T follicular helper cell (primary cell): ENCODE results near the gene FLRT3.

ENCODE experiments used
- DNase-seq: peaks from one replicate; pipeline ENCODE4 v3.0.0-alpha.2; 2020; ENCODE audit warnings: low read depth
- total RNA-seq, 2 experiments: gene quantifications; one replicate each; lab custom pipeline; 2026; lab: John Stamatoyannopoulos, UW

FLRT3 gene
- 0 reads per million in 2 experiments for total RNA-seq

DNA sequence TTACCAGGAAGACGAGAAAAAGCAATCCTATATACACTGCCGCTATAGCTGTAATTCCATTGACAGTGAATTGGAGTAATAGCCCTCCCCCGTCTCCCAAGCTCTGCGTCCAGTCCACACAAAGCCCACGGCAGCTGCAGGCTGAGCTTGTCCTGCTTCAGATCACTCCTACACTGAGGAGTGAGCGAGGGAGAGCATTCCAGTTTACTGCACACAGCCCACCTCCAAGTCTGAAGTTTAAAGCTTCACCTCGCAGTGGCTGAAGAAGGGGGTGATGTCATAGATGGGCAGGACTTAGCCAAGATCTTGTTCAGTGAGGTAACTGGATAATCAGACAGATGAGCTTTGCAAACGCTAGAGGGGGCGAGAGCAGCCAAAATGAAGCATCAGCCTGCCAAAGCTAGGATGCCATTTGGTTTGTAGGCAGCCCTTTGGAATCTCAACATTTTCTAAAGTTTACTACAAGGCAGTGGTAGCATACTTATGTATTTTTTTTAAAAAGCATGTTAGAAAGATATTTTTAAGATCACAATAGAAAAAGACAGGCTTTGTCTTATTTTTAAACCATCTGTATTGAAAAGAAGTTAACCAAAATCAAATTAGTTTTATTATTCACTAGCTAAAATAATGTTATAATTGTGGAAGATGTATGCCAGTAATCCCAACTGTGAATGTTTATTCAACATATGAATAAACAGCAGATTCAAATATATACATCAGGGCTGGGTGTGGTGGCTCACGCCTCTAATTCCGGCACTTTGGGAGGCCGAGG lies at the start of gene FLRT3:
TSS of gene FLRT3 (minus strand) at position 213 of the 772 bp plus-strand sequence. CDS start 10,106 bp downstream, outside the sequence.
- no peak for DNase-seq

DNA sequence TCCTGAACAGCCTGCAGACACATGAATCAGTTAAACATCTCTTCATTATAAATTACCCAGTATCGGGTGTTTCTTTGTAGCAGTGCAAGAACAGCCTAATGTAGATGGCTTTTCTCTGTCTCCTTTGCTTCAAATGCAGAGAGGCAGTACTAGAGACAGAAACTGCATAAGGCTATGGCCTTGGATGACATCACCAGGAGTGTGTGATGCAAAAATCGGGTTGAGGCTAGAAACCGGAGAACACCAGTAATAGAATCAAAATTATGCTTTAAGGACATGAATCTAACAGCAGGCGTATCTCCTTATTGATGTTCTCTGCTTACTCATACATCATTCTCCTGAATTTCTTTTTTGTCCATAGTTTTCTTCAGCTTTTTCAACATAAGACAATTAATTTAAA lies 49.3 kb upstream of the FLRT3 start:
- no peak for DNase-seq

DNA sequence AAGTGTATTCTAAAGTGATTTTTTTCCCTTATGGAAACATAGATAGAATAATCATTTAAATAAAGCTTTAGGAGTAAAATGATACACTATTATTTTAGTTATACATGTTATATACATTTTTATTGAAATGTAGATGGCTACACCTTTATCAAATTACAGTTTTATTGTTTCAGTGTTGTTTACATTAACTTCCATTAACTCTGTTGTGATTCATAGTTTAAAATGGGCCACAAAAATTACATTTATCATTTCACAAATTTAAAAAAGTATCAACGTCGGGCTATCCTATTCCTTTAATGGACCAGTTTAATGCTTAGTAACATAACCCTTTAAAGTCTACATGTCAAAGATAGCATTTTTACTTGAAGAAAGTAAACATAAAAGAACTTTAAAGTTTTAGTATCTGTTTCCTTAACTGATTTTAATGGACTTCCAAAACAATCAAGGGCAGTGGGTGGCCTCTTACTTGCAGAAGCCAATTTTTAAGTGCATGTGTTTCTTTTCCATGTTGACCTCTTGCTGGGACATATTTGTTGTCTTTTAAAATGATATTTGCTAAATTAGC lies 47.8 kb upstream of the FLRT3 start:
- DNase-seq, result no peak

DNA sequence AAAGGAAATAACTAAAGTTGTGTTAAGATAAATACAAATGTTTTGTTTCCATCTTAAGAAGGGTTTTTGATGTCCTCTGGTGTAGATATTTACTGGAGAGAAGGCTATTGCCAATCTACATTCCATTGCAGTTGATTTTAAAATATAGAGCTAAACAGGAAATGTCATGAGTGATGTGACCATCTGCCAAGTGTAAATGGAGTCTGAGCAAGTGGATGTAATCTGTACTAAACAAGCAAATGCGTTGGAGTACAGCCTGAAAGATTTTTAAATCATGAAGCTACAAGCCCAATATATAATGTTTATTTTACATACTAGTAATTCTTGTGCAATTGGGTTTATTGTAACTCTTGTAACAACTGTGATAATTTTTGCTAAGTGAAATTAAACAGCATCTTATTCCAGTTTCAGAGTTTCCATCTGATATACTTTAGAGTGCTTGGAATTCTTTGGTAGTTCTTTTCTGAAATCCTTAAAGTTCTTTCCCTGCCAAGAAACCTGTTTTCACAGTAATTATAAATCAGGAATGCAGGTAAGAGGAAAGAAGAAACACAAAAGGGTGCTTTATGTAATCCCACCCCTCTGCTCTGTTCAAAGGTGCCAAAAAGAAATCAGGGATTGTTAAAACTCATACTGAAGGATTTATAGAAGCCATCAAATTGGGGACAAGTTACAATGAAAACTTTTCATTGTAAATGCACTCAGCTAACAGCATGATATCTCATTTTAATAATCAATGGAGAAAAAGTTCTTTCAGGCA lies 47.2 kb upstream of the FLRT3 start:
- DNase-seq, result no peak

DNA sequence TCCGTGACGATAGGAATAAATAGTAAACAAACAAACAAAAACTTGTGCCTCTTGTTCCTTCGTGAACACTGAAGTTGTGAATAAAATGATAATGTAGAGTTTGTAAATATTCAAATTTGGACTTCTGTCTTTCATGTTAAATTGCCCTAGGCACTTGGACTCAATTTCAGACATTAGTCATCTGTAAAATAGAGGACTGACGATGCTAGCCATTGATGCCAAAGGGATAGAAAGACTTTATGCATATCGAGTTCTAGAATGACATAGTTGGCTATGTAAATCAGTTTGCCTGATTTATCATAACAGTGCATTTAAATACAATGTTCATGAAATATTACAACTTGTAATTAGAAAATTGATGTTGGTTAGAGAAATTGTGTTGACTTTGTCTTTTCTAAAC lies 45.9 kb upstream of the FLRT3 start:
- DNase-seq, result no peak

DNA sequence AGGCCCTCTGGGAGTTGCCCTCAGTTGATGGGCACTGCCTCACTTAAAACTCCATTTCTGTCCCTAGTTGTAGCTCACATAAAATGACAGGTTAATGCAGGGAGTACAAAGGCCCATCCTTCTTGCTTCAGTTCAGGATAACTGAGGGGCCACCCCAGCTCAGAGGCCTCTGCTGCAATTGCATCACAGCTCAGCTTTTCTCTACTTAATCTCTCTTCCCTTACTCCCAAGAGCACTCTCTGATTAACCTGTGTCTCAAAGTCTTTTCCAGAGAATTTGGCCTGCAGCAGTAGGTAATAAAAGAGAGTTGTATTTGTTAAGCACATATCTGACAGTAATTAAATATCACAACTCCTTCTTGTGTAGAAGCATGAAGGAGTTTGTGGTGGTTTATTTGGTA lies 40.9 kb upstream of the FLRT3 start:
- no peak for DNase-seq

DNA sequence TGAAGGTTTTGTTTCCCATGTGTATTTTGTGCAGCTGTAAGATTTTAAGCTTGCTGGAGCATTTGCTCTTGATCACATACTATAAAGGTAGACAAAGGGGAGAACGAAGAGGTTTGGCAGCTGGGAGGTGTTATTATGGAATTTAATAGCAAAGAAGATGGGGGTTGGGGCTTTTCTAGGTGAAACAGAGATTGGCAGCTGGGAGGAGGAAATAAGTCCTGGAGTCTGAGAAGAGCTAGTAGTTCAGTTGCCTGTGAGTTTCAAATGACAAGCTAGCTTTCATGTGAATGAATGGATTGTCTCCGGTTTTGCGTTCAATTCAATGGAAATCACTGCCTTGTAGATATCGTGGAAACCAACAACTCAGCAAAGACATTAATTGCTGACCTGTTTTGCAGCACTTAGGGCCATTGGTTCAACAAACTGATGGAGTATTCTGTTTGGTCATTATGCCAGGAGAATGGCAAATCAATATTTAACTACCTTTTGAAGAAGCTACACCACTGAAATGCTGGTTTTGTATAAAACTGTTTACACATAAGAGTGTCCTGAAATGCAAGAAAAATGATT lies 38.1 kb upstream of the FLRT3 start:
- DNase-seq, result no peak

DNA sequence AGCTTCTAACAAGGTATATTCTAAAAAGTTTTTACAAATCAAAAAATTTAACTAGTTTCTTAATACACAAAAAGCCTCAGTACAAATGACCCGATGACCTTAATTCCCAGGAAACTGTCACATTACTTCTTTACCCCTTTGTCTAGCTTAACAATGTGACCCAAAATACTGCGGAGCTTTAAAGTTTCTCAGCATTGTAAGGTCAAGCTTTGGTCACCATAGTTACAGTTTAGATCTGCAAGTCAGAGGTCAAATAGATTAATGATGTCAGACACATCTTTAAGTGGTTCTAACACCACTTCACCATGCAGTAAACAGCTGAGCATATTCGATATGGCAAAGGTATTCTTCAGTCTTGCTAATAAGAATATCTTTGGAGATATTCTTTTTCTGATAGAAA lies 36.8 kb upstream of the FLRT3 start:
- DNase-seq, result no peak

DNA sequence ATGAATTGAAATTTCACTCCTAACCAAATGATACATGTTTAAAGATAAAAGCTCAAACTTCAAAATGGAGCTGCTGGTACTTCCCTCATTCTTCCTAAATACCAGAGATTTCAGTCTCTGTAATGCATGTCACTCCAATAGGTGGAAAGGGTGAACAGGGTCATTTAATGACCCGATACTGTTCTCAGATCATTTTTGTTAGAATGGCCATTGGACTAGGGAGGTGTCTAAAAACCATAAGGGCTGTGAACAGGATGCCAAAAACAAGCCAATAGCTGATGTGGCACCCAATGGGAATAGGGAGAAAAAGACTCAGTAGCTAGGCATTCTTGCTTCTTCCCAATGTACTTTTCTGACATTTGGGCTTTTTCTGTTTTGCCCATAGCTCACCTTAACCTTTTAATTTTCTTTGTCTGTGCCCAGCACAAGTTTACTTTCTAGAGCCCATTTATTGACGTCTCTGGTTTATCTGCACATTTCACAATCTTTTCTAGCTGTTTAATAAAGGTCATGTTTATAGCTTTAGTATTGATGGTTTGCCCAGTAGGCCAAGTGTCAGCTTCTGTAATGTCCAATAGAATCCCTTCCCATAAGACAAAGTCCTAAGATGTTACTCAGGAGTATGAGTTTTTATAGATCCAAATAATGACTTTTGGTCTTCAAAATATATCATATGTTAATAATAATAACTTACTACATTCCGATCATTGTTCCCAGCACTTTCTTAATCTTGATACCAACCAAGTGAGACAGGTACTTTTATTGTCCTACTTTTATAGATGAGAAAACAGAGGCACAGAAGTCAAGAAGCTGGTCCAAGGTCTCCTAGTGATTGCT lies 24.3 kb upstream of the FLRT3 start:
- no peak for DNase-seq

DNA sequence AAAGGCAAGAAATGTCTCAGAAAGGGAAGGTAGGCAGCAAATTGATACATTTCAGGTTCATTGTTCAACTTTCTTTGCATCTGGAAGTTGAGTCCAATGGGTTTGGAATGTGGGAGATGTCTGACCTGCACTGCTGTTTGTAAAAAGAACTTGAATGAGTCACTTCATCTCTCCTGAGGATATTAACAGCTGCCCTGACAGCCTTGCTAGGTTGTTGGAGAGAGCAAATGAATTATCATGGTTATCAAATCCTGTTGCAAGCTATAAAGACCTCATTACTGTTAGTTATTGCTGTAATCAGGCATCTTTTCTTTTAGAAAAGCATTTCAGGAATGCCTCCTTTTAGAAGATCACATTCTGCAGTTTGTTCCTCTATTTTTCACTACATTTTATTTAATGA lies 23.0 kb upstream of the FLRT3 start:
- no peak for DNase-seq

DNA sequence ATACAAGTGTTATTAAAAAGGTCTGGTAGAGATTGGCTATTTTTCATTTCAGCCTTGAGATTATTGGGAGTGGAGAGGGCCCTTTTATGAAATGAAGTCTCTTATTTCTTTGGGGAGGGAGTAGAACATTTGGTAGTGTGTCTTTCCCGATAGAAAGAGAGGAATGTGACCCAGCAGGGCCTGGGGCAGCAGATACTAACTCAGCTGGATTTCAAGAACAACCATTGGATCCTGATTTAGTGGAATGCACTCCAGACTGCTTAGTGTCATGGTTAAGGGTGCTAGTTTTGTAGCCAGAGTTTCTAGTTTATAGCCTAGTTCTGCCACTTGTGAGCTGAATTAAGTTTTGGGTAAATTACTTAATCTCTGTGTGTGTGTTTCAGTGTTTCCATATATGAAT lies 18.4 kb upstream of the FLRT3 start:
- DNase-seq, result no peak

DNA sequence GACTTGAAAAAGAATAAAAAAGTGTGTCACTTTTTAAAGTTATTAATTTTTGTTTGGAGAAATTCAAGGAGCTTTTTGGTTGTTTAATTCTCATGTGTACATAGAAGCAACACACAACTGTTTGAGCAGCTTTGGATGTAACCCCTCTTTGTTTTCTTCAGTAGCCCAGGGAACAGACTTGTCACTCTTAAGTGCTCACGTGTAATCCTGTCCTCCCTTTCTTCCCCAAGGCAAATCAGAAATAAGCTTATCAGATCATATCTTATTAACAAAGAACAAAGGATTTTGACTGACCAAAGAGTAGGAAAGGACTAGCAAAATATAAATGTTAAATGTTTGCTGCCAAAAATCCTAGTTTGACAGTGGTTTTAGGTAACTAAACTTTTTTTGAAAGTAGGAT lies 7.3 kb upstream of the FLRT3 start:
- no peak for DNase-seq

DNA sequence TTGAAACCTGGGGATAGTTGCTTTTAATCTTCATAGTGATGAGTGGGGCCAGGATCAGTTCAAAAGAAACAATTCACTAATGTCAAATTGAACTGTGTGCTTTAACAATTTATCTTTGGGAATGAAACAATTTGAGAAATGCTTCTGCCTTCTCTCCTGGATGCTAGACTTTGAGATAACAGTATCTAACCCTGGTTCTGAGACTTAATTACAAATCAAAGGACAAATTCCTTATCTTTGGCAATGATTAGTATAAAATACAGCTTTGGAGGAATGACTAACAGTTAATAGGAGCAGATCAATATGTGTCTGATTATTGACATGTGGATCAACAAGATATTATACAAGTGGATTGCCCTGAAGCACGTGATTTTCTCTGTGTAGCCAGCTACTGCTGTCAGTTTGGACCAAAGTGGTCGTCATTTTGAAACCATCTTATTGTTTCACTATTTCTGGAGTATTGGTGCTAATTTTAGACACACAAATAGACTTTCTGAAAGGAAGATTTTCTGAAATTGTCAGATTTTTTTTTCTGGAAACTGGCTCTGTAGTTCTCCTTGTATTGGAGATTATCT lies 6.2 kb upstream of the FLRT3 start:
- no peak for DNase-seq

DNA sequence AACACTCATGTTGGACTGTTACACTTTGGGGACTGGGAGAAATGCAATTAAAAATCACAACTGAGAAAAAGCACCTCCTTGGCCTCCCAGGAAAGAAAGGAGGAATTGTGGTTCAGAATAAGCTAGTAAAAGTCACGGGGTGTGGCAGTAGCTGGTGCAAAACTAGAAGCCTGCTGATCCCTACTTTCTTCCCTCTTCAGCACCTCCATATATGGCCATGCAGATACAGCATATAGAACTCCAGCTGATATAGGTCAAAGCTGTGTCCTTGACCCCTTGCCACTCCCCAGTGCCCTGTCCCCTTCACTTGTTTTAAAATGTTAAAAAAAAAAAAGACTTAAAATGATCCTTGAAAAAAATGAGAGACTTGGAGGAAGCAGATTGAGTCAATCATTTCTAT lies 5.5 kb upstream of the FLRT3 start:
- no peak for DNase-seq

DNA sequence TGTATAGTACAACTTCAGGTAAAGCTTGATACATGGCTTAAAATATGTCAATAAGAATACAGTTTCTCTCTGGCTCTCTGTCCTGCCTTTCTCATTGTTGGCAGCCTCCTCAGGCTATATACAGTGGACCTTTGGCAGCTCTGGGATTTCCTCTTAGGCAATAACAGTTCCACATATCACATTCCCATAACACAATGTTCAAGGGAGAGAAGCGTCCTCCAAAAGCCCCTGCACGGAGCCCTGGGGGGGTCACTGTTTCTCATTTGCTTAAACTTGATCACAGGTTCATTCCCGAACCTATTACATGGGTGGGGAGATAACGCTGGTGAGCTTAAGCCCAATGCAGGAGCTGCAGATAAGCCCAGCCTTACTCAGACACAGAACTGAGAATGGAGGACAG lies 4.4 kb upstream of the FLRT3 start:
- DNase-seq, result no peak

DNA sequence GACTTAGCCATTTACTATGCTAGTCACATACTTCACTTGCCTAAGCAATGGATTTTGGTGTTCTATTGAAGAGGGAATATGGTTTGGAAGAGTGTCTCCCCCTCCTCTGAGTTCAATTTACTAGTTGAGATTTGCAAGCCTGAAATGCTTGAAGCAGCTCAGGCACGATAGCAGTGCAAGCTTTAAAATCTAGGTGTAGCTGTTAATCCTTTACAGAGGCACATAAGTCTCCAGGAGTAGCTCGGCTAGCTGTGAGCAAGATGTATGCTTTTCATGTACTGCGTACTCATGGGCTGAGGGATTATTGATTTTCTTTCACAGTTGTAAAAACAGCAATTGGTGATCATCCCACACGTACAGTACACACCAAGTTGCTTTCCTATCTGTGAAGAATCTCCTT lies 726 bp downstream of the FLRT3 start:
- no peak for DNase-seq

DNA sequence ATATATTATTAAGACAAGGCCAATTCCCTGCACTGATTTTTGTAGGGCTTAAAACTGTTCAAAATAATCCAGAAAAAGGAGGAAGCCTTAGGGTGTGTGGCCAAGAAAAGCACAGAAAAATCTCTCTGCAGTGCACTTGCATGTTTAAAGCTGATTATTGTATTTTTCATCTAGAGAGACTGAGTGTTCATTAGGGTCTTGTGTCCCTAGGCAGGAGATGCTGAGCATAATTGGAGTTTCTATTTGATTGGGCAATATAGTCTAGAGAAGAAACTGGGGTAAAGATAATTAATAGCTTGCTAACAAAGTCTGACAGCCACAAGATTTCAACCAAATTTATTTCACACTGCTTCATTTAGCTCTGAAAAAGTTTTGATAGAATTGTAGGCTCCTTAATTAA lies 2.4 kb downstream of the FLRT3 start:
- DNase-seq, result no peak

DNA sequence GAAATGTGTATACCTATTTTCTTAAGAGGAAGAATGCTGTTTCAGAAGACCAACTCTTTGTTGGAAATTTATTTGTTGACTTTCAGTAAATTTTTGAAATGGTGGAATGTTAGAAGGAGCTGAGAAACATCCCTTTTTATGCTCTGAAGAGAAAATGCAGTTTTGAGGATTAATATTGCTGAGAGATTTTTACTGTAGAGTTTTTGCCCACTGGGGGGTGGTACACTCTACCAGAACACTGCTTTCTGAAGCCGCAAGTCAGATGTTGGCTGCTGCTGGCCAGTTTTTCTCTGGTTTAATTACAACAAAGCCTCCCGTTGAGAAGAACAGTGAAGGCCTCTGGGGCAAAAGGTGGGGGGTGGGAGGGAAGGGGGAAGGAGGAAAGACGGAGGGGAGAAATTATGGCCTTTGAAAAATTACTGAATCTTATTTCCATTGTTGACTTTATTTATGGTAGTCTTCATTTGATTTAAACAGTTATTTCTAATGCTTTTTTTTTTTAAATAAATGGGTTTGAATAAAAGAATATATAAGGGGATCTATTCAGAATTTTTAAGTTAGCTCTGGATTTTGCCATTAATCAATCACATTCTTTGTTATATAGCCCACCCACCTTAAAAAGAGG lies 3.0 kb downstream of the FLRT3 start:
- no peak for DNase-seq

DNA sequence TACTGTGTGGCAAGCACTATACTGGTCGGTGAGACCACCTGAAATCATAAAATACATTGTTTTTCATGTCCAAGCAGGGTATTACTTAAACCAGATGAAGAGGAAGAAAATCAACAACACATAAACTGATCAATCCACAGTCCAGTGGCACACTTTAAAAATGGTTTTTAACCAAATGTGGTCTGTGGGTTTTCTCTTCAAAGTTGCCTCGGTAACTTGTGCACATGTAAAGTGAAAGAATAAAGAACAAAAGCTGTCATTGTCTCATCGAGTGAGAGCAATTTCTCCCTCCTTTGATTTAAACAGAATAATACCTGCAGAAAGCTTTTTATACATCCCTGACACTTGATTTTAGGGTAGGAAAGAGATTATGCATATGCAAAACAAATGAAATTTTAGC lies 3.7 kb downstream of the FLRT3 start:
- no peak for DNase-seq

DNA sequence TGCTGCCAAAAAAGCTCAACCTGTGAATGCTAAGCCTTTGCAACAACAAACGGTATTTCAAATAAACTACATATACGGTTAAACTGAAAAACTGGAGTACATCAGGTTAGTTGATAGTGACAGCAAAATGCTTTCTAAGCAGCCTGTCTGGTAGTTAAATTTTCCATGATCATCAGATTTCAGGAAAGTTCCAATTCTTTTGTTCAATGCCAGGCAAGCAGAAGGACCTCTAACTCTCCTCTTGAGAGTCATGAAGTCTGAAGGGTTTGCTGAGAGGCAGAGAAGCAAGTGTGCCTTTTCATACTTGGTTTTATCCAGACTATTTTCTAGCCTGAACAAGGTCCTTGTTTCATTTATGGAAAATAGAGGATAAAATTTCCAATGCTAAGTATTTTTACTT lies 4.5 kb downstream of the FLRT3 start:
- DNase-seq, result no peak

DNA sequence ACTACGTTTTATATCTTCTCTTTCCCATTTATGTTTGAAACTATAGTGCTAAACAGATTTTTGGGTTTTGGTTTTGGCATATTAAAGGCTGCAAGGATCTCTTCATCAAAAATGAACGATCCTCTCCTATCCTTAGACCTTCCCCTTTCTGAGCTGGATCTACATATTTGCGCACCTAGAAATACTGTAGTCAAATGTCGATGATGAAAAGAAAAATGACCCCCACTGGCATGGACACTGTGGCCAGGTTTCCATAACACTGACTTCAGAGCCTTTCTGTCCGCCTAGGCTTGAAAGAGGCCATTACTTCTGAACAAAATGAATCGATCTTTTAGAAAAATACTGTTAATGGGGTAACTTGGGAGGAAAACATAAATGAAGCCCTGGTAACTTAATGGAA lies 5.8 kb downstream of the FLRT3 start:
- DNase-seq, result no peak
